ENCODE results near the gene HUNK.

Gene HUNK

DNA sequence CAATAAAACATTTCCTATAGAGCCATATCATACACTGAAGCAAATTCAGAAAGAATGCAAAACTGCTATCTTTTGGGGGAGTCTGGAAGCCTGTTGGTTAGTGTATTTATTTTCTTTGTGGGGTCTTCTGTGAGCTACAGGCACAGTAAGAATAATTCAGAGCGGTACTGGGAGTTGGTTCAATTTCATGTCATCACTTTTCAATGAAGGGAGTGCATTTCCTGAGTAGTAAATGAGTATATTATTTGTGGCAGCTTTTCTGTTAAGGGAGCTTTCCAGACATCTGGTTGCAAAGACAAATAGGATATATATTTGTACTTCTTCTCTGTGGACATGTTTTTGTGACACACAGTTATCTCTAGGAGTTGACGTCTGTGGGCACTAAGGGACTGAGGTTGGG lies 130.6 kb downstream of the HUNK start:
- Histone ChIP-seq H3K27me3 (ENCODE audit: insufficient read depth, low read depth) (no peaks in the 10 kb centered on the region), H3K4me1 (ENCODE audit: low read depth, poor library complexity, severe bottlenecking) (no peaks in the 10 kb centered on the region), H3K36me3 (ENCODE audit: insufficient read depth) (no peaks in the 10 kb centered on the region), H3K79me2 (ENCODE audit: insufficient read depth, low read depth) (no peaks in the 10 kb centered on the region), H3K27ac (no peak overlapping the region), H4K20me1 (ENCODE audit: insufficient read depth) (no peaks in the 10 kb centered on the region), H3K9ac (no peak overlapping the region), H3K4me2 (no peak overlapping the region), H3K4me3 (IDR thresholded peaks at IDR 0.05; ENCODE audit: insufficient read depth, low read depth, low read length) (no peak overlapping the region), H2AFZ (ENCODE audit: low read depth) (no peak overlapping the region)
- TF ChIP-seq CTCF (conservative IDR thresholded peaks at IDR 0.05; ENCODE audit: low read depth, low read length), result no peak

- Histone ChIP-seq H4K20me1 (ENCODE audit: insufficient read depth) (no peaks in the 10 kb centered on the region), H3K27ac (no peak overlapping the region), H3K79me2 (ENCODE audit: insufficient read depth, low read depth) (no peaks in the 10 kb centered on the region), H3K36me3 (ENCODE audit: insufficient read depth) (no peaks in the 10 kb centered on the region), H3K4me1 (ENCODE audit: low read depth, poor library complexity, severe bottlenecking) (no peaks in the 10 kb centered on the region), H3K27me3 (ENCODE audit: insufficient read depth, low read depth) (no peaks in the 10 kb centered on the region), H3K9ac (no peak overlapping the region), H2AFZ (ENCODE audit: low read depth) (no peak overlapping the region), H3K4me3 (IDR thresholded peaks at IDR 0.05; ENCODE audit: insufficient read depth, low read depth, low read length) (no peak overlapping the region), H3K4me2 (no peak overlapping the region)
- TF ChIP-seq CTCF (conservative IDR thresholded peaks at IDR 0.05; ENCODE audit: low read depth, low read length), result no peak
Observed at GRCh38 chr21:32004291-32004690, 131.5 kb downstream of the HUNK start.

DNA sequence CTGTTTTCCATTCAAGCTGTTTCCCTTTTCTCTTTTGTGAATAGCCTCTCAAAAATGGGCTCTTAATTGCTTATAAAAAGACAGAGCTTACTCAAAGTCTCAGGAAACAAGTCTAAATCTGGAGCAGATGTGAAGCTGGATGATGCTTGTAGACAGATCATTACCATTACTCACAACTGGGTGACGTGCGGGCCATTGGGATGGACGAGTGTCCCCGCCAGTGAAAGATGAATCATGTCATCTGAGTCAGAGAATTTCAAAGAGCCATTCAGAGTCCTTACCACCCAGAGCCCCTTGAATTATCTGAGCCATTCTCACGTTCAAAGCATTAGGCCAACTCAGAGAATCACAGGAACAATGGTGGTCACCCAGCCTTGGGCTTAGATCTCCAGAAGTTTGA lies 134.6 kb downstream of the HUNK start:
- TF ChIP-seq CTCF (conservative IDR thresholded peaks at IDR 0.05; ENCODE audit: low read depth, low read length), result no peak
- H3K4me3 ChIP-seq (IDR thresholded peaks at IDR 0.05; ENCODE audit: insufficient read depth, low read depth, low read length), result no peak overlapping the region
- H3K27me3 ChIP-seq (ENCODE audit: insufficient read depth, low read depth), result no peaks in the 10 kb centered on the region
- no peaks in the 10 kb centered on the region for H3K4me1 ChIP-seq (ENCODE audit: low read depth, poor library complexity, severe bottlenecking)
- no peak overlapping the region for H3K4me2 ChIP-seq
- H2AFZ ChIP-seq (ENCODE audit: low read depth), result no peak overlapping the region
- no peak overlapping the region for H3K27ac ChIP-seq
- H3K36me3 ChIP-seq (ENCODE audit: insufficient read depth), result no peaks in the 10 kb centered on the region
- no peaks in the 10 kb centered on the region for H3K79me2 ChIP-seq (ENCODE audit: insufficient read depth, low read depth)
- no peaks in the 10 kb centered on the region for H4K20me1 ChIP-seq (ENCODE audit: insufficient read depth)
- H3K9ac ChIP-seq, result no peak overlapping the region

- H4K20me1 ChIP-seq (ENCODE audit: insufficient read depth), result no peaks in the 10 kb centered on the region
- no peak overlapping the region for H3K4me2 ChIP-seq
- H3K4me1 ChIP-seq (ENCODE audit: low read depth, poor library complexity, severe bottlenecking), result no peaks in the 10 kb centered on the region
- H3K79me2 ChIP-seq (ENCODE audit: insufficient read depth, low read depth), result no peaks in the 10 kb centered on the region
- H3K27me3 ChIP-seq (ENCODE audit: insufficient read depth, low read depth), result no peaks in the 10 kb centered on the region
- H3K4me3 ChIP-seq (IDR thresholded peaks at IDR 0.05; ENCODE audit: insufficient read depth, low read depth, low read length), result no peak overlapping the region
- H2AFZ ChIP-seq (ENCODE audit: low read depth), result no peak overlapping the region
- H3K9ac ChIP-seq, result no peak overlapping the region
- no peak overlapping the region for H3K27ac ChIP-seq
- no peak for TF ChIP-seq CTCF (conservative IDR thresholded peaks at IDR 0.05; ENCODE audit: low read depth, low read length)
- H3K36me3 ChIP-seq (ENCODE audit: insufficient read depth), result no peaks in the 10 kb centered on the region
Observed at GRCh38 chr21:32008714-32009113, 135.9 kb downstream of the HUNK start.

DNA sequence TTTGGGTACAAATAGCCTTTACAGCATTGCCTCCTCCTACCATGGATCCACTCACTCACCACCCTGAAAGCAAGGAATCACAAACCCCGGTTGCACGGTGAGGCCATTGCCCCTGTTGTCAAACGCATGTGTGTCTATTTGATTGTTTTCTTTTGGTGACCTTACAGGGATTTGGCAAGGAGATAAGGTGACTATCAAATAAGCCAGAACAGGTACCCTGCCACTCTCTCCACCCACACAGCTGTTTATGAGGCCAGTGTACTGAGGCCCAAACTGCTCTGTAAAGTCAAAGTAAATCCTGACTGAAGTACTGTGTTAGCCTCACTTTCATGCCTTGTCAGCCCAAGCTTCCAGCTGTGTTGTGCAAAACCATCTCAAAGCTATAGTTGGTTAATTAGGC lies 136.4 kb downstream of the HUNK start:
- TF ChIP-seq CTCF (conservative IDR thresholded peaks at IDR 0.05; ENCODE audit: low read depth, low read length), result no peak
- H3K4me2 ChIP-seq, result no peak overlapping the region
- no peak overlapping the region for H3K9ac ChIP-seq
- H4K20me1 ChIP-seq (ENCODE audit: insufficient read depth), result no peaks in the 10 kb centered on the region
- no peak overlapping the region for H3K27ac ChIP-seq
- no peaks in the 10 kb centered on the region for H3K36me3 ChIP-seq (ENCODE audit: insufficient read depth)
- H3K79me2 ChIP-seq (ENCODE audit: insufficient read depth, low read depth), result no peaks in the 10 kb centered on the region
- H2AFZ ChIP-seq (ENCODE audit: low read depth), result no peak overlapping the region
- no peak overlapping the region for H3K4me3 ChIP-seq (IDR thresholded peaks at IDR 0.05; ENCODE audit: insufficient read depth, low read depth, low read length)
- H3K27me3 ChIP-seq (ENCODE audit: insufficient read depth, low read depth), result no peaks in the 10 kb centered on the region
- no peaks in the 10 kb centered on the region for H3K4me1 ChIP-seq (ENCODE audit: low read depth, poor library complexity, severe bottlenecking)
